ENCODE results near the gene BORA.

BORA gene

DNA sequence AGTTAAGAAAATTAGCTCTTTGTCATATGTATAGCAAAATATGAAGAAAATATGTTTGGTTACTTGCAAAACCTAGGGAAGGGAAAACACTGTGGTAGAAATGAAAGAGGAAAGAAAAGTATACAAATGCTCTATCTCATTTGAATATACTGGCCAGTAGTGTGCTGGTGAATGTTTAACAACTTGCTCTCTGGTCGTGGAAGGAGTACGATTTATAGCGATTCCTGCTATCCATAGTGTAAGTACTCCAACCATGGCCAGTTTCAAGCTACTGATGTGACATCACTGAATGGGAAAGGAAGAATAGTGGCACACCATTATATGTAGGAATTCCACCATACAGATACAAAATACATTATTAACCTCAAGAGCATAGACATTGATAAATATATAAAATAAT lies 9.3 kb downstream of the BORA start:
- no peak overlapping the region for H3K4me3 ChIP-seq (ENCODE audit: low read depth, low read length)
- TF ChIP-seq CTCF (IDR thresholded peaks at IDR 0.05; ENCODE audit: low read depth, low read length), result no peak

DNA sequence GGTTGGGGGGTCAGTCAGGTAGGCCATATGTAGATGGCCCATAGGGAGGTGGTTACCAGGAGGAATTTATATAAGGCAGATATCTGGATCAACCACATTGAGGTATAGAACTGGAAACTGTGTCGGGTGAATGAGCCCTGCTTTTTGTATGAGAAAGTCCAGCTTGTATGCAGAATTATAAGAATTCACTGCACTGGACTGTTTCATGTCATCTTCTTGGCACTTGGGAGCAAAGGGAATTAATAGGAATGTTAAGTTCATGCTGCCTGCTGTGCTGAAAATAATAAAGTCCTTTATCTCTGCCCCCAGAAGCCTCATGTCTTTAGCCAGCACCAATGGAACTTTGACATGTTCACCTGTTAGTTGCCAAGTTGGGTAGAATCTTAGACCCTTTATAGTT lies 12.3 kb downstream of the BORA start:
- TF ChIP-seq CTCF (IDR thresholded peaks at IDR 0.05; ENCODE audit: low read depth, low read length), result no peak

DNA sequence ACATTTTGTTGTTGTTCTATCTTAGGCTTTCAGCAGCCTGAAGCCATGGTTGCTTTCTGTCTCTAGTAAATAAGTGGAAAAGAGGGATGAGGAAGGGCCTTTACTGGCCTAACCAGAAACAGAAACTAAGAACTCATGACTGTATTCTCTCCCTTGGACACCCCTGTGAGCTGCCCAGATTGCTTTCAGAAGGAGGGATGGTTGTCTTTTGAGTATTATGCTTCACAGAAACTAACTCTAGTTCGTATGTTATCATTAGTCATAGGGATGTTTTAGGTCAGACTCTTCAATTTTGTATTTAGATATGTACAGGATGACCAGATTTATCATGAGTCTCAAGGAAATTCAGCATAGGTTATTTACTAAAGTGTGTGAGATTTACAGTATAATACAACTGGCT lies 17.5 kb downstream of the BORA start:
- no peak for TF ChIP-seq CTCF (IDR thresholded peaks at IDR 0.05; ENCODE audit: low read depth, low read length)
- H3K4me3 ChIP-seq (ENCODE audit: low read depth, low read length), result no peak overlapping the region

More for the DNA sequence above, 12.3 kb downstream of the BORA start:
- H3K4me3 ChIP-seq (ENCODE audit: low read depth, low read length), result no peak overlapping the region

- no peak overlapping the region for H3K4me3 ChIP-seq (ENCODE audit: low read depth, low read length)
- TF ChIP-seq CTCF (IDR thresholded peaks at IDR 0.05; ENCODE audit: low read depth, low read length), result no peak
These were observed 23.5 kb downstream of the BORA start for GRCh38 chr13:72751220-72751619.

DNA sequence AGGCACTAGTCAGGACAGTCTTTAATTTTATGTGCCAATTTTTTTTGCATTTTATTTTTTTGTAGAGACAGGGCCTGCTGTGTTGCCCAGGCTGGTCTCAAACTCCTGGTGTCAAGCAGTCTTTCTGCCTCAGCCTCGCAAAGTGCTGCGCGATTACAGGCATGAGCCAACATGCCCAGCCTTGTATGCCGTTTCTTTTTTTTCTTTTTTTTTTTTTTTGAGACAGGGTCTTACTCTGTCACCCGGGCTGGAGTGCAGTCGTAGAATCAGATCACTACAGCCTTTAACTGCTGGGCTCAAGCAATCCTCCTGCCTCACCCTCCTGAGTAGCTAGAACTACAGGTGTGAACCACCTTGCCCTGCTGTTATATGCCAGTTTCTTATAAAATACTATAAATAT lies 26.4 kb downstream of the BORA start:
- no peak for TF ChIP-seq CTCF (IDR thresholded peaks at IDR 0.05; ENCODE audit: low read depth, low read length)
- H3K4me3 ChIP-seq (ENCODE audit: low read depth, low read length), result no peak overlapping the region

DNA sequence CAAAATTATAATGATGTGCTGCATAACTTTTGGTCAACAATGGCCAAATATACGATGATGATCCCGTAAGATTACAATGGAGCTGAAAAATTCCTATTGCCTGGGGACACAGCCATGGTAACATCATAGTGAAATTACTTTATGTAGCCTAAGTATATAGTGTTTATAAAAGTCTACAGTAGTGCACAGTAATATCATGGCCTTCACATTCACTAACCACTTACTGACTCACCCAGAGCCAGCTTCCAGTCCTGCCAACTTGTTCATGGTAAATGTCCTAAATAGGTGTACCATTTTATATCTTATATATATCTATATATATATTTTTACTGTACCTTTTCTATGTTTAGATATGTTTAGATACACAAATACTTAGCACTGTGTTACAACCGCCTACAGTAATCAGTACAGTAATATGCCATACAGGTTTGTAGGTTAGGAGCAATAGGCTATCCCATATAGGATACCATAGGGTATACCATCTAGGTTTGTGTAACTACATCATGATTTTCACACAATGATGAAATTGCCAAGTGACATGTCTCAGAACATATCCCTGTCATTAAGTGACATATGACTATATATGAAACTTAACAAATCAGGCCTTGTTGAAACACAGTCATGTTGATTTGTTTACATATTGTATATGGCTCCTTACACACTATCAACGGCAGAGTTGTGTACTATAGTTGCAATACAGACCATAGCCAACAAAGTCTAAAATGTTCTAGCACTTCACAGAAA lies 30.2 kb downstream of the BORA start:
- TF ChIP-seq CTCF (IDR thresholded peaks at IDR 0.05; ENCODE audit: low read depth, low read length), result no peak
- no peak overlapping the region for H3K4me3 ChIP-seq (ENCODE audit: low read depth, low read length)

GRCh38 chr13:72760189-72760588 lies 32.5 kb downstream of the BORA start:
- no peak for TF ChIP-seq CTCF (IDR thresholded peaks at IDR 0.05; ENCODE audit: low read depth, low read length)
- H3K4me3 ChIP-seq (ENCODE audit: low read depth, low read length), result no peak overlapping the region

Measured in WI38 (cell line).